Ishikawa (cell line): ENCODE data around the gene BRCC3.

Experiments
- CEBPB ChIP-seq: IDR thresholded peaks from 2 replicates; pipeline ENCODE4 v1.6.1; 2012
- CREB1 ChIP-seq: IDR thresholded peaks from 2 replicates; pipeline ENCODE4 v1.6.1; 2012; ENCODE audit warnings: low read depth
- EGR1 ChIP-seq: IDR thresholded peaks from 2 replicates; pipeline ENCODE4 v1.6.1; 2012
- EP300 ChIP-seq: IDR thresholded peaks from 2 replicates; pipeline ENCODE4 v1.6.1; 2012; ENCODE audit warnings: borderline replicate concordance
- FOXM1 ChIP-seq: IDR thresholded peaks from 2 replicates; pipeline ENCODE4 v1.6.1; 2012; ENCODE audit warnings: low read depth, borderline replicate concordance
- NFIC ChIP-seq: IDR thresholded peaks from 2 replicates; pipeline ENCODE4 v1.6.1; 2012
- RAD21 ChIP-seq: IDR thresholded peaks from 2 replicates; pipeline ENCODE4 v1.6.1; 2012; ENCODE audit warnings: low read depth
- TAF1 ChIP-seq: IDR thresholded peaks from 2 replicates; pipeline ENCODE4 v1.6.1; 2012; ENCODE audit warnings: low read depth, mild to moderate bottlenecking
- TCF12 ChIP-seq: IDR thresholded peaks from 2 replicates; pipeline ENCODE4 v1.6.1; 2012; ENCODE audit warnings: low read depth
- TEAD4 ChIP-seq: IDR thresholded peaks from 2 replicates; pipeline ENCODE4 v1.6.1; 2012
- YY1 ChIP-seq: IDR thresholded peaks from 2 replicates; pipeline ENCODE4 v1.6.1; 2012; ENCODE audit warnings: low read depth
- ZBTB7A ChIP-seq: IDR thresholded peaks from 2 replicates; pipeline ENCODE4 v1.6.1; 2012; ENCODE audit warnings: low read depth
- TF ChIP-seq, protein P1 (sequence below): IDR thresholded peaks from 2 replicates; pipeline ENCODE4 v1.6.1; 2012; ENCODE audit warnings: low read depth, mild to moderate bottlenecking
- TF ChIP-seq, protein P2 (sequence below): IDR thresholded peaks from 2 replicates; pipeline ENCODE4 v1.6.1; 2012
- TF ChIP-seq, protein P3 (sequence below): IDR thresholded peaks from 2 replicates; pipeline ENCODE4 v1.6.1; 2012

The BRCC3 gene

DNA sequence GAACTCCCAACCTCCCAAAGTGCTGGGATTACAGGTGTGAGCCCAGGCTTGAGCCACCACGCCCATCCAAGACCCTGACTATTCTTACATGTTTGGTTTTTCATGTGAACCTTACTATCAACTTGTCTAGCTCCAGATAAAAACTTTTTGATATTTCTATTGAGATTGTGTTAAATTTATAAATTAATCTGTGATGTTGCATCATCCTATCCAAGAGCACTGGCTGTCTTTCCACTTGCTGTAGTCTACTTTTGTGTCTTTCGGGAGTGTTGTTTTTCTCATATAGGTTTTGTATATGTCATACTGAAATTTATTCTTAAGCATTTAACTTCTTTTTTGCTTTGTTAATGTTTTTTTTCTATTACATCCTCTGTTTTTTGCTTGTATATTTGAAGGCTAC is 34.6 kb downstream of the BRCC3 start:
- TF ChIP-seq, protein P1, sequence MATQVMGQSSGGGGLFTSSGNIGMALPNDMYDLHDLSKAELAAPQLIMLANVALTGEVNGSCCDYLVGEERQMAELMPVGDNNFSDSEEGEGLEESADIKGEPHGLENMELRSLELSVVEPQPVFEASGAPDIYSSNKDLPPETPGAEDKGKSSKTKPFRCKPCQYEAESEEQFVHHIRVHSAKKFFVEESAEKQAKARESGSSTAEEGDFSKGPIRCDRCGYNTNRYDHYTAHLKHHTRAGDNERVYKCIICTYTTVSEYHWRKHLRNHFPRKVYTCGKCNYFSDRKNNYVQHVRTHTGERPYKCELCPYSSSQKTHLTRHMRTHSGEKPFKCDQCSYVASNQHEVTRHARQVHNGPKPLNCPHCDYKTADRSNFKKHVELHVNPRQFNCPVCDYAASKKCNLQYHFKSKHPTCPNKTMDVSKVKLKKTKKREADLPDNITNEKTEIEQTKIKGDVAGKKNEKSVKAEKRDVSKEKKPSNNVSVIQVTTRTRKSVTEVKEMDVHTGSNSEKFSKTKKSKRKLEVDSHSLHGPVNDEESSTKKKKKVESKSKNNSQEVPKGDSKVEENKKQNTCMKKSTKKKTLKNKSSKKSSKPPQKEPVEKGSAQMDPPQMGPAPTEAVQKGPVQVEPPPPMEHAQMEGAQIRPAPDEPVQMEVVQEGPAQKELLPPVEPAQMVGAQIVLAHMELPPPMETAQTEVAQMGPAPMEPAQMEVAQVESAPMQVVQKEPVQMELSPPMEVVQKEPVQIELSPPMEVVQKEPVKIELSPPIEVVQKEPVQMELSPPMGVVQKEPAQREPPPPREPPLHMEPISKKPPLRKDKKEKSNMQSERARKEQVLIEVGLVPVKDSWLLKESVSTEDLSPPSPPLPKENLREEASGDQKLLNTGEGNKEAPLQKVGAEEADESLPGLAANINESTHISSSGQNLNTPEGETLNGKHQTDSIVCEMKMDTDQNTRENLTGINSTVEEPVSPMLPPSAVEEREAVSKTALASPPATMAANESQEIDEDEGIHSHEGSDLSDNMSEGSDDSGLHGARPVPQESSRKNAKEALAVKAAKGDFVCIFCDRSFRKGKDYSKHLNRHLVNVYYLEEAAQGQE = no peak
- no peak for TF ChIP-seq FOXM1
- TF ChIP-seq EGR1 = no peak
- TF ChIP-seq TEAD4 = no peak
- no peak for TF ChIP-seq CREB1
- TF ChIP-seq RAD21 = no peak
- TF ChIP-seq, protein P2, sequence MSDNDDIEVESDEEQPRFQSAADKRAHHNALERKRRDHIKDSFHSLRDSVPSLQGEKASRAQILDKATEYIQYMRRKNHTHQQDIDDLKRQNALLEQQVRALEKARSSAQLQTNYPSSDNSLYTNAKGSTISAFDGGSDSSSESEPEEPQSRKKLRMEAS = no peak
- TF ChIP-seq TCF12 = no peak
- no peak for TF ChIP-seq NFIC
- no peak for TF ChIP-seq CEBPB
- no peak for TF ChIP-seq YY1
- TF ChIP-seq, protein P3, sequence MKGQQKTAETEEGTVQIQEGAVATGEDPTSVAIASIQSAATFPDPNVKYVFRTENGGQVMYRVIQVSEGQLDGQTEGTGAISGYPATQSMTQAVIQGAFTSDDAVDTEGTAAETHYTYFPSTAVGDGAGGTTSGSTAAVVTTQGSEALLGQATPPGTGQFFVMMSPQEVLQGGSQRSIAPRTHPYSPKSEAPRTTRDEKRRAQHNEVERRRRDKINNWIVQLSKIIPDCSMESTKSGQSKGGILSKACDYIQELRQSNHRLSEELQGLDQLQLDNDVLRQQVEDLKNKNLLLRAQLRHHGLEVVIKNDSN = no peak
- no peak for TF ChIP-seq TAF1
- TF ChIP-seq EP300 = no peak
- TF ChIP-seq ZBTB7A = no peak

- TF ChIP-seq ZBTB7A = no peak
- no peak for TF ChIP-seq CREB1
- TF ChIP-seq, protein P2 = no peak
- TF ChIP-seq EP300 = no peak
- TF ChIP-seq EGR1 = no peak
- TF ChIP-seq, protein P1 = no peak
- no peak for TF ChIP-seq TCF12
- no peak for TF ChIP-seq TEAD4
- TF ChIP-seq CEBPB = no peak
- TF ChIP-seq, protein P3 = no peak
These were observed 37.1 kb downstream of the BRCC3 start for GRCh38 chrX:155108427-155108826.

GRCh38 chrX:155112171-155112570 is 40.9 kb downstream of the BRCC3 start:
- no peak for TF ChIP-seq YY1
- TF ChIP-seq, protein P1 = no peak

DNA sequence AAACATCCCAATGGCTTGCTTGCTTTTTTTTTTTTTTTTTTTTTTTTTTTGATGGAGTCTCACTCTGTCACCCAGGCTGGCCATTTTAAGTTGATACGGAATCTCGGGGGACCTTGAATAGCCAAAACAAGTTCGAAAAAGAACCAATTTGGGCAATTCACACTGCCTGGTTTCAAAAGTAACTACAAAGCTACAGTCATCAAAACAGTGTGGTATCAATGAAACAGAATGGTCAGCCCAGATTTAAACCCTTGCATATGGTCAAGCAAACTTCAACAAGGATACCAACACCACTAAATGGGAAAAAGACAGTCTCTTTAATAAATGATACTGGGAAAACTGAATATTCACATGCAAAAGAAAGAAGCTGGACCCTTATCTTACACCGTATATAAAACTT is 41.8 kb downstream of the BRCC3 start:
- TF ChIP-seq, protein P2 = no peak
- TF ChIP-seq, protein P1 = no peak
- TF ChIP-seq CEBPB (no peak), TAF1 (no peak), FOXM1 (no peak), EP300 (no peak), EGR1 (no peak), ZBTB7A (no peak), NFIC (no peak), CREB1 (no peak)
- TF ChIP-seq, protein P3 = no peak
